ENCODE measurements around the gene VPS13D.

DNA sequence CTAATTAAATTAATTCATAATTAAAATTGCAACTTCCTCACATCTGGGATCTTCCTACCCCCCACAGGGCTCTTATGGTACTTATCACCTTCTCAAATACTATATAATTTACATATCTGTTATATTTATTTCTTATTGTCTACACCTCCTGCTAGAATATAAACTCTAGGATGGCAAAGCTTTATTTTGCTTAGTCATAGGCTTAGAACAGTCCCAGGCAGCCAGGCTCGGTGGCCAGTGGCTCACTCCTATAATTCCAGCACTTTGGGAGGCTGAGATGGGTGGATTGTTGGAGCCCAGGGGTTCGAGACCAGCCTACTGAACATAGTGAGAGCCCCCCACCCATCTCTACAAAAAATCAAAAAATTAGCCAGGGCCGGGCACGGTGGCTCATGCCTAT, 10.0 kb upstream of the VPS13D start:
- TF ChIP-seq, protein P1, sequence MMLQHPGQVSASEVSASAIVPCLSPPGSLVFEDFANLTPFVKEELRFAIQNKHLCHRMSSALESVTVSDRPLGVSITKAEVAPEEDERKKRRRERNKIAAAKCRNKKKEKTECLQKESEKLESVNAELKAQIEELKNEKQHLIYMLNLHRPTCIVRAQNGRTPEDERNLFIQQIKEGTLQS (IDR thresholded peaks at IDR 0.05; ENCODE audit: borderline replicate concordance, extremely low read depth, low read depth, low read length): no peak
- TF ChIP-seq, protein P2, sequence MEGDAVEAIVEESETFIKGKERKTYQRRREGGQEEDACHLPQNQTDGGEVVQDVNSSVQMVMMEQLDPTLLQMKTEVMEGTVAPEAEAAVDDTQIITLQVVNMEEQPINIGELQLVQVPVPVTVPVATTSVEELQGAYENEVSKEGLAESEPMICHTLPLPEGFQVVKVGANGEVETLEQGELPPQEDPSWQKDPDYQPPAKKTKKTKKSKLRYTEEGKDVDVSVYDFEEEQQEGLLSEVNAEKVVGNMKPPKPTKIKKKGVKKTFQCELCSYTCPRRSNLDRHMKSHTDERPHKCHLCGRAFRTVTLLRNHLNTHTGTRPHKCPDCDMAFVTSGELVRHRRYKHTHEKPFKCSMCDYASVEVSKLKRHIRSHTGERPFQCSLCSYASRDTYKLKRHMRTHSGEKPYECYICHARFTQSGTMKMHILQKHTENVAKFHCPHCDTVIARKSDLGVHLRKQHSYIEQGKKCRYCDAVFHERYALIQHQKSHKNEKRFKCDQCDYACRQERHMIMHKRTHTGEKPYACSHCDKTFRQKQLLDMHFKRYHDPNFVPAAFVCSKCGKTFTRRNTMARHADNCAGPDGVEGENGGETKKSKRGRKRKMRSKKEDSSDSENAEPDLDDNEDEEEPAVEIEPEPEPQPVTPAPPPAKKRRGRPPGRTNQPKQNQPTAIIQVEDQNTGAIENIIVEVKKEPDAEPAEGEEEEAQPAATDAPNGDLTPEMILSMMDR (IDR thresholded peaks at IDR 0.05 in 2 of 3, conservative IDR thresholded peaks at IDR 0.05 in 1 of 3; ENCODE audit: control insufficient read depth in 2 of 3, extremely low read depth in 1 of 3, insufficient read depth in 1 of 3, low read depth in 3 of 3, low read length in 3 of 3): no peak
- TF ChIP-seq TCF12 (IDR thresholded peaks at IDR 0.05; ENCODE audit: low read depth, low read length): no peak
- no peak for TF ChIP-seq EP300 (IDR thresholded peaks at IDR 0.05; ENCODE audit: borderline replicate concordance in 1 of 2, control insufficient read depth in 1 of 2, low read depth in 2 of 2, low read length in 2 of 2)
- TF ChIP-seq, protein P3, sequence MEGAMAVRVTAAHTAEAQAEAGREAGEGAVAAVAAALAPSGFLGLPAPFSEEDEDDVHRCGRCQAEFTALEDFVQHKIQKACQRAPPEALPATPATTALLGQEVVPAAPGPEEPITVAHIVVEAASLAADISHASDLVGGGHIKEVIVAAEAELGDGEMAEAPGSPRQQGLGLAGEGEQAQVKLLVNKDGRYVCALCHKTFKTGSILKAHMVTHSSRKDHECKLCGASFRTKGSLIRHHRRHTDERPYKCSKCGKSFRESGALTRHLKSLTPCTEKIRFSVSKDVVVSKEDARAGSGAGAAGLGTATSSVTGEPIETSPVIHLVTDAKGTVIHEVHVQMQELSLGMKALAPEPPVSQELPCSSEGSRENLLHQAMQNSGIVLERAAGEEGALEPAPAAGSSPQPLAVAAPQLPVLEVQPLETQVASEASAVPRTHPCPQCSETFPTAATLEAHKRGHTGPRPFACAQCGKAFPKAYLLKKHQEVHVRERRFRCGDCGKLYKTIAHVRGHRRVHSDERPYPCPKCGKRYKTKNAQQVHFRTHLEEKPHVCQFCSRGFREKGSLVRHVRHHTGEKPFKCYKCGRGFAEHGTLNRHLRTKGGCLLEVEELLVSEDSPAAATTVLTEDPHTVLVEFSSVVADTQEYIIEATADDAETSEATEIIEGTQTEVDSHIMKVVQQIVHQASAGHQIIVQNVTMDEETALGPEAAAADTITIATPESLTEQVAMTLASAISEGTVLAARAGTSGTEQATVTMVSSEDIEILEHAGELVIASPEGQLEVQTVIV (IDR thresholded peaks at IDR 0.05; ENCODE audit: borderline replicate concordance, partially characterized antibody): no peak
- TF ChIP-seq FOXM1 (IDR thresholded peaks at IDR 0.05; ENCODE audit: low read depth, low read length): no peak
